HTR-8/SVneo (cell line): ENCODE measurements around the gene ZNF571.
A peak's percentile ranks its signal among the peaks of the same experiment; 100 is the strongest.

ENCODE experiments used
- DNase-seq: peaks from one replicate; pipeline ENCODE4 v3.0.0; 2011; ENCODE audit warnings: low spot score, mixed read lengths; ENCODE audit not compliant: insufficient read length
- FAIRE-seq: peaks from 2 replicates; lab custom pipeline; 2011; peaks lifted over from hg19 to GRCh38; lab: Jason Lieb, UNC

The ZNF571 gene

GRCh38 chr19:37594304-37594981 is at the start of gene ZNF571, which contains the start of gene ZNF540:
Gene ZNF571, minus strand, starts transcription at chr19:37594792. Its CDS starts 8,116 bp downstream, at chr19:37586676.
Gene ZNF540, plus strand, starts transcription at chr19:37594876. Its CDS starts 3,572 bp downstream, at chr19:37598448.
- FAIRE-seq, result peak; percentile 92
- peak; percentile 90 for DNase-seq

- FAIRE-seq (no peak), DNase-seq (no peak)
Measured at GRCh38 chr19:37635076-37636056, 40.8 kb upstream of the ZNF571 start.

DNA sequence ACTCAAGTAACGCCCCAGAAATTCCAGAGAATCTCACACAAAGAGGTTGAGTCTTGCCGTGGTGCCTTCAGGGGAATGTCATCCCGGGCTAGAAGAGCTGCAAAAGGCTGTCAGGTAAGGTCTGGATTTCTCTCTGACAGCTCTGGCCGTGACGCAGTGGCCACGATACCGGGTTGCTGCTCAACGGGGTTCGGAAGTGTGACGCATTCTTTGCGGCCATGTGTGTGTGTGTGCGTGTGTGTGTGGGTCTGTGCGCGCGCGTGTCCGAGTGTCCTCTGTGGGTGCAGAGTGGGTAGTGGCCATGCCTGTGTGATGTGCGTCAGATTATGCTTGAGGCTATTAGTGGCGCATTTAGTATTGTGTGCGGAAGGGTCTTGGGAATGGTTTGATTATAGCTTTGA is 390 bp upstream of the ZNF571 start:
- FAIRE-seq (no peak), DNase-seq (no peak)

GRCh38 chr19:37593996-37594303 is 642 bp downstream of the ZNF571 start:
- no peak for FAIRE-seq

GRCh38 chr19:37583340-37583739 is 11.3 kb downstream of the ZNF571 start:
- FAIRE-seq (no peak), DNase-seq (no peak)

More at GRCh38 chr19:37593996-37594303, 642 bp downstream of the ZNF571 start:
- DNase-seq, result no peak

DNA sequence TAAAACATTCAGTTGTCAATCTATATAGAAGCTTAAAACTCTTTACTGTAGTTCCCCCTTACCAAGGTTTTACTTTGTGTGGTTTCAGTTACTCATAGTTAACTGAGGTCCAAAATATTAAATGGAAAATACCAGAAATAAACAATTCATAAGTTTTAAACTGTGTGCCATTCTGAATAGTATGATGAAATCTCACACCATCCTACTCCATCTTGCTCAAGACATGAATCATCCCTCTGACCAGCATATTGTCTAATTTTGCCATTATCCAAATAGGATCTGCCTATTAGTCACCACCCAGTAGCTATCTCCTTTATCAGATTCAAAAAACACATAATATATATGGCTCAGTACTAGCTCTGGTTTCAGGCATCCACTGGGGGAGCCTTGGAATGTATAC is 22.4 kb downstream of the ZNF571 start:
- FAIRE-seq (no peak), DNase-seq (no peak)

GRCh38 chr19:37565370-37565669 is 29.3 kb downstream of the ZNF571 start:
- FAIRE-seq, result no peak
- DNase-seq, result no peak

- no peak for DNase-seq
- FAIRE-seq, result no peak
Measured at GRCh38 chr19:37564624-37565369, 29.8 kb downstream of the ZNF571 start.

- FAIRE-seq, result no peak
- no peak for DNase-seq
Measured at GRCh38 chr19:37563518-37563917, 31.1 kb downstream of the ZNF571 start.

- peak; percentile 79 for FAIRE-seq
- peak; percentile 14 for DNase-seq
Measured at GRCh38 chr19:37551129-37551993, 43.2 kb downstream of the ZNF571 start.

DNA sequence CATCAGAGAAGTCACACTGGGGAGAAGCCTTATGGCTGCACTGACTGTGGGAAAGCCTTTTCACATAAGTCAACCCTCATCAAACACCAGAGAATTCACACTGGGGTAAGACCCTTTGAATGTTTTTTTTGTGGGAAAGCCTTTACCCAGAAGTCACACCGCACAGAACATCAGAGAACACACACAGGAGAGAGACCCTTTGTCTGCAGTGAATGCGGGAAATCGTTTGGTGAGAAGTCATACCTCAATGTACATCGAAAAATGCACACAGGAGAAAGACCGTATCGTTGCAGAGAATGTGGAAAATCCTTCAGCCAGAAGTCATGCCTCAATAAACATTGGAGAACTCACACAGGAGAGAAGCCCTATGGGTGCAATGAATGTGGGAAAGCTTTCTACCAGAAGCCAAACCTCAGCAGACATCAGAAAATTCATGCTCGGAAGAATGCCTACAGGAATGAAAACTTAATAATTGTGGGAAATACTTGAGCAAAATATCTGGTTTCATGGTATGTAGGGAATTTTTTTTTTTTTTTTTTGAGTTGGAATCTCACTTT is 57.1 kb downstream of the ZNF571 start:
- FAIRE-seq (no peak), DNase-seq (no peak)

DNA sequence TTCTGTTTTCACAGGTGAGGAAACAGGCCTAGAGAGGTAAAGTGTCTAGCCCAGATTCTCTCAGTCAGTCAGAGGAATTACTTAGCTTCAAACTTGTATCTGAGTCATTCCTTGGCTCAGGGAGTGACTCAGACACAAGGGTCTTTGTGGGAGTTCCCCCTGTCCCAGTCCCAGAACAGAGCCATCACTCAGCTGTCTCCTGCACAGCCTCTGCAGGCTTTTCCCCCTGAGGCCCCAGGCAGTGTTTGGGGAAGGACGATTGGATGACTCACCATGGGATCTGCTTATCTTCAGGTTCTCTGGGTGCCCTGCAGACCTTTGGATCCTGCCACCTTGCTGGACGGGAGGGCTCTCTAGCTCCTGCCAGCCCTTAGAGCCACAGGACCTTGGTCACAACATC is 74.7 kb downstream of the ZNF571 start:
- FAIRE-seq (peak; percentile 55), DNase-seq (peak; percentile 59)
